Measurements from ENCODE around the gene TSPYL1.

Gene TSPYL1

DNA sequence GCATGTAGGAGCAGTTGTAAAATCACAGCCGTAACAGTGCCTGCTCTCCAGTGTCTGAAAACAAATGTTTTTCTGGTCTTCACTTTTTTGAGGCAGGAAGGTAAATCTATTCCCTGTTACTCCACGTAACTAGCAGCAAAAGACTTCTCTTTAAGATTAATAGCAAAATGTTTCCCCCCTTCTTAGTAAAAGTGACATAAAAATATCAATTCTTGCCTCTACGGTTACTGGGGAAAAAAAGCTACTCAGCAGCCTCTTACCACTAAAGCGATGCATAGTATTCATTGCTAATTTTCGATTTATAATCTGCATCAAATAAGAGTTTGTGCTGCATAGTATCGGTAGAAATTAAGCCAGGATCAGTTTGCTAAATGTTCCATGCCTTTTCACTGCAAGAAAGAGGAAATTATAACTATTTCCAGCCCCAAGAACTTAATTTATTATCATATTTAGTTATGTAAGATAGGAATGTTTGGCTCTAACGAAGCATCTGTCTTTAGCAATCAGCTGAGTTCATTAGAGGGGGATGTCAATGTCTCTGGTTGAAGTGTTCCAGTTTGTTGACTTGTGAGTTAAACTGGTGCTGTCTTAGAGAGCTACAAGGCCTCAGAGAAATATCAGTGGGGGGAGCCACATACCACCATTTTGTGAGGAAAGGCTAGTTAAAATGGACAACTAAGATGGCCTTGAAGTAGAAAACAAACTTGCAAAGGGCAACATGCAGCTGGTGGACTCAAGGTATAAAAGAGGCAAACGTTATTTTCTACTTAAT lies 617 bp upstream of the TSPYL1 start:
- no peaks in the 10 kb centered on the region for H3K27me3 ChIP-seq (ENCODE audit: control insufficient read depth, insufficient read depth, low read length)
- H3K9me3 ChIP-seq (ENCODE audit: control insufficient read depth, insufficient read depth, low read length): no peaks in the 10 kb centered on the region
- H3K4me3 ChIP-seq (ENCODE audit: low read depth, low read length): peak overlapping the region; percentile 100
- H3K9ac ChIP-seq (ENCODE audit: low read depth, low read length): peak overlapping the region; percentile 97
- H3K4me1 ChIP-seq (ENCODE audit: control insufficient read depth, insufficient read depth, low read length): peaks cover 37% of the 10 kb centered on the region
- H3K36me3 ChIP-seq (ENCODE audit: control insufficient read depth, insufficient read depth, low read length): peaks cover 11% of the 10 kb centered on the region
- H3K27ac ChIP-seq (ENCODE audit: low read depth, low read length): peak overlapping the region; percentile 97

DNA sequence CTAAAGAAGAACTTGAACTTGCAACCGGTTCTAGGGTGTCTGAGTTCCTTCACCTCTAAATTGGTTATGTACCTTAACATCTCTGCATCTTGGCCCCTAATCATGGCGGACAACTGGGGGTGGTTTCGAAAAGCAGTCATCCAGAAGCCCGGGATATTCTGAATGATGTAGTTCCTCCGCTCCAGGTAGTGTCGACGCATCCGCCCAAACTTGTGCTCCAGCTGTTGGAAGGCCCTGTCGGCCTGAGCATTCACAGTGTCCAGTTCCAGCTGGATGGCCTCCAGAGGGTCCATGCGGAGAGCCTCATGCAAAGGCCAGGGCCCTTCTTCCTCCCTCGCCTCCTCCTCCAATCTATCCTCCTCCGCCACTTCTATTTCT lies 887 bp downstream of the TSPYL1 start:
- no peaks in the 10 kb centered on the region for H3K27me3 ChIP-seq (ENCODE audit: control insufficient read depth, insufficient read depth, low read length)
- peaks cover 37% of the 10 kb centered on the region for H3K4me1 ChIP-seq (ENCODE audit: control insufficient read depth, insufficient read depth, low read length)
- peak overlapping the region; percentile 97 for H3K27ac ChIP-seq (ENCODE audit: low read depth, low read length)

DNA sequence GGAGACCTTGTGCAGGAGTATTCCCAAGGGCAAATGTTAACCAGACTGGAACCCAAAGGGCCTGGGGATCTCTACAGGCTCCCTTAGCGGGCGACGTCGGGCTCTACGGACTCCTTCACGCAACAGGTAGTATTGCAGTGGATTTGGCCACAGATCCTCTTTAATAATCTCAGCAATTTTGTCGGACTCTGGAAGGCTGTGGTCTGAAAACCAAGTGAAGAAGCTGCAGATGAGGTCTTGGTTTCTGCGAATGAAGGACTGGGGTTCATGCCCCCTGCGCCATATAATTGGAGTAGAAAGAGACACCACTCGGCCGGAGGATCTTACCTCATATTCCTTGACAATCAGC lies 1.3 kb downstream of the TSPYL1 start:
- Histone ChIP-seq H3K4me1 (ENCODE audit: control insufficient read depth, insufficient read depth, low read length) (peaks cover 37% of the 10 kb centered on the region), H3K27ac (ENCODE audit: low read depth, low read length) (no peak overlapping the region), H3K36me3 (ENCODE audit: control insufficient read depth, insufficient read depth, low read length) (peaks cover 12% of the 10 kb centered on the region)

More for the DNA sequence above, 887 bp downstream of the TSPYL1 start:
- H3K9ac ChIP-seq (ENCODE audit: low read depth, low read length): peak overlapping the region; percentile 97
- no peaks in the 10 kb centered on the region for H3K9me3 ChIP-seq (ENCODE audit: control insufficient read depth, insufficient read depth, low read length)
- peaks cover 11% of the 10 kb centered on the region for H3K36me3 ChIP-seq (ENCODE audit: control insufficient read depth, insufficient read depth, low read length)
- H3K4me3 ChIP-seq (ENCODE audit: low read depth, low read length): peak overlapping the region; percentile 100

DNA sequence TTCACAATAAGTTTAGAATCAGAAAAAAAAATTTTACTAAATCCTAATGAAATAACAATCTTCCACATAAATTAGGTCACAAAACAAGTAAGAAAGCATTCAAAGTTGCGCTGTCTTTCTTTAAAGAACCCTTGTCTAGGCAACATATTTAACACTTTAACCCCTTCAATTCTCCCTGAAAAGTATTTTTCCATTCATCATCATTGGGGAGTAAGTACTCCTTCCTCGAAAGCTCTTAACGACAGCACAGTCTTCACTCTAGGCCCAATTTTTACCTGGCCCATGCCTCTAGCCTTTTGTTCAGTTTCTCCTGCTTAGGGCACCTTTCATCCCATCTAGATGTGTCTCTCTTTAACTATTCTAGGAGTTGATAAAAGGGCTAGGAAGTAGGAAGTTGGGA lies 2.6 kb downstream of the TSPYL1 start:
- H3K27me3 ChIP-seq (ENCODE audit: control insufficient read depth, insufficient read depth, low read length): no peaks in the 10 kb centered on the region
- peak overlapping the region; percentile 100 for H3K4me3 ChIP-seq (ENCODE audit: low read depth, low read length)
- peaks cover 39% of the 10 kb centered on the region for H3K4me1 ChIP-seq (ENCODE audit: control insufficient read depth, insufficient read depth, low read length)
- no peak overlapping the region for H3K9ac ChIP-seq (ENCODE audit: low read depth, low read length)
- peaks cover 14% of the 10 kb centered on the region for H3K36me3 ChIP-seq (ENCODE audit: control insufficient read depth, insufficient read depth, low read length)
- H3K9me3 ChIP-seq (ENCODE audit: control insufficient read depth, insufficient read depth, low read length): no peaks in the 10 kb centered on the region
- H3K27ac ChIP-seq (ENCODE audit: low read depth, low read length): no peak overlapping the region

More for the DNA sequence above, 1.3 kb downstream of the TSPYL1 start:
- Histone ChIP-seq H3K27me3 (ENCODE audit: control insufficient read depth, insufficient read depth, low read length) (no peaks in the 10 kb centered on the region), H3K4me3 (ENCODE audit: low read depth, low read length) (peak overlapping the region; percentile 100), H3K9ac (ENCODE audit: low read depth, low read length) (no peak overlapping the region), H3K9me3 (ENCODE audit: control insufficient read depth, insufficient read depth, low read length) (no peaks in the 10 kb centered on the region)

DNA sequence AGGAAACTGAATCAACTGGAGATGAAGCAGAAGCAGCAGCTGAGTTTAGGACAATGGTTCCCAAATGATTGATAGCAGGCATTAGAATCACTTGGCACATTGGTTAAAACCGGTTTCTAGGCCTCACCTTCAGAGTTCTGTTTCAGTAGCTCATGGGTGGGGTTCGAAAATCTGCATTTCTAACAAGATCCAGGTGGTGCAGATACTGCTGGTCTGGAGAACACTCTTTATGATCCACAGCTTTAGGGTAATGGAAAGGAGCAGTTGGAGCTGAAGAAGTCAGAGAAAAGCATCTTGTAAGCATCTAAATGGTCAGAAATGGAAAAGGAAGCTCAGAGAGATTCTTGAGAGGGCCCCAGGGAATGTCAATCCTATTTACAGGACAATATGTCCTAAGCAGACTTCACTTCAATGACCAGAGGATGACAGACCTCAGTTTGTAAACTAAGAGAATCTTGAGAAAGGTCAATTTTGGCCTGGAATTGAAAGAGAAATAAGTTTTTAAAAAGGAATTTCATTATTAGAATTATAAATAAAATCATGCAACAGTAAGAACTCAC lies 8.5 kb downstream of the TSPYL1 start:
- no peak overlapping the region for H3K9ac ChIP-seq (ENCODE audit: low read depth, low read length)
- H3K27ac ChIP-seq (ENCODE audit: low read depth, low read length): peak overlapping the region; percentile 71
- H3K9me3 ChIP-seq (ENCODE audit: control insufficient read depth, insufficient read depth, low read length): no peaks in the 10 kb centered on the region
- H3K36me3 ChIP-seq (ENCODE audit: control insufficient read depth, insufficient read depth, low read length): peaks cover 3% of the 10 kb centered on the region
- H3K27me3 ChIP-seq (ENCODE audit: control insufficient read depth, insufficient read depth, low read length): no peaks in the 10 kb centered on the region
- H3K4me1 ChIP-seq (ENCODE audit: control insufficient read depth, insufficient read depth, low read length): peaks cover 29% of the 10 kb centered on the region
- peak overlapping the region; percentile 3; the same call in 1 of the 2 replicates for H3K4me3 ChIP-seq (ENCODE audit: low read depth, low read length)

DNA sequence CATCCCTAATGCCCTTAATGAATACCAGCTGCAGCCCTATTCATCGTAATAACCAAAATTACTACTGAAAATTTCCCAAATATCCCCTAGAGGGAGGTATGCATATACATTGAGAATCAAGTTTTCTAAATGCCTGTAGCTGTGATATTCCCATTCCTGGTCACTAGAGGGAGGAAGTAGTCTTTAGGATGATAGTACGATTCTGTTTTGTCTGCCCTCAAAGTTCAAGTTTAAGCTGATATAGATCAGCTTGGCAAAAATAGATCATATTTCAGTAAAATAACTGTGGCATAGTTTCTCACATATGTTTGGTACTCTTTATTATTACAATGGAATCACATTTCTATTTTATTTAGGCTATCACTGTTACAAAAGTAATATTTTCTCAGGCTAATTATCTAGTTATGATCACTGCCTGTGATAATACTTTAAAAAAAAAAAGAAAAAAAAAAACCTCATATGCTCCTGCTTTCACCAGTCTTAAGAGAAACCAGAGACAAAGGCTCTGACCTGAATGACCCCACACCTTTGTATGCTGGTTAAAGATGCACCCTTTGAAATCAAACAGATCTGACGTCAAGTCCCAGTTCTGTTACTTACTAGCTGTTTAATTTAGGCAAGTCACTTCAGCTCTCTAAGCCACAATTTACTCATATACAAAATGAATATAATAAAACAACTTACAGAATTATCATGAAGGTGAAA lies 11.0 kb downstream of the TSPYL1 start:
- Histone ChIP-seq H3K27ac (ENCODE audit: low read depth, low read length) (no peak overlapping the region), H3K27me3 (ENCODE audit: control insufficient read depth, insufficient read depth, low read length) (no peaks in the 10 kb centered on the region), H3K9me3 (ENCODE audit: control insufficient read depth, insufficient read depth, low read length) (no peaks in the 10 kb centered on the region), H3K9ac (ENCODE audit: low read depth, low read length) (no peak overlapping the region), H3K4me1 (ENCODE audit: control insufficient read depth, insufficient read depth, low read length) (peaks cover 25% of the 10 kb centered on the region), H3K36me3 (ENCODE audit: control insufficient read depth, insufficient read depth, low read length) (peaks cover 3% of the 10 kb centered on the region), H3K4me3 (ENCODE audit: low read depth, low read length) (no peak overlapping the region)

DNA sequence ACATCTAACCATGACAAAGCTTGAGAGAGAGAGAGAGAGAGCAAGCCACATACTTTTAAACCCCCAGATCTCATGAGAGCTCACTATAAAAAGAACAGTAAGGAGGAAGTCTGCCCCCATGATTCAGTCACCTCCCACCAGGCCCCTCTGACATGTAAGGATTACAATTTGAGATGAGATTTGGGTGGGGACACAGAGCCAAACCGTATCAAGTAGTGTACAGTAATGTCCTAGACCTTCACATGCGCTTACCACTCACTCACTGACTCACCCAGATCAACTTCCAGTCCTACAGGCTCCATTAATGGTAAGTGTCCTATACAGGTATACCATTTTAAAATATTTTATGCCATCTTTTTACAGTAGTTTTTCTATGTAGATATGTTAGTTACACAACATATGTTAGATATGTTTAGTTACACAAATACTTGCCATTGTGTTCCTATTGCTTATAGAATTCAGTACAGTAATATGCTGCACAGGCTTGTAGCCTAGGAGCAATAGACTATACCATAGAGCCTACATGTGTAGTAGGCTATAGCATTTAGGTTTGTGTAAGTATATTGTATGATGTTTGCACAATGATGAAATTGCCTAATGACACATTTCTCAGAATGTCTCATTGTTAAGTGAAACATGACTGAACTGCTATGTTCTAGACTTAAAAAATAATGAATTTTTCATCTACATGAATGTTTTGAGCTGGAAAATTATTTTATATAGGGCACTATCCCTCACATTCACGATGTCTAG lies 11.7 kb downstream of the TSPYL1 start:
- no peaks in the 10 kb centered on the region for H3K9me3 ChIP-seq (ENCODE audit: control insufficient read depth, insufficient read depth, low read length)
- no peak overlapping the region for H3K27ac ChIP-seq (ENCODE audit: low read depth, low read length)
- no peak overlapping the region for H3K4me3 ChIP-seq (ENCODE audit: low read depth, low read length)
- peaks cover 25% of the 10 kb centered on the region for H3K4me1 ChIP-seq (ENCODE audit: control insufficient read depth, insufficient read depth, low read length)
- no peak overlapping the region for H3K9ac ChIP-seq (ENCODE audit: low read depth, low read length)
- no peaks in the 10 kb centered on the region for H3K36me3 ChIP-seq (ENCODE audit: control insufficient read depth, insufficient read depth, low read length)
- no peaks in the 10 kb centered on the region for H3K27me3 ChIP-seq (ENCODE audit: control insufficient read depth, insufficient read depth, low read length)

DNA sequence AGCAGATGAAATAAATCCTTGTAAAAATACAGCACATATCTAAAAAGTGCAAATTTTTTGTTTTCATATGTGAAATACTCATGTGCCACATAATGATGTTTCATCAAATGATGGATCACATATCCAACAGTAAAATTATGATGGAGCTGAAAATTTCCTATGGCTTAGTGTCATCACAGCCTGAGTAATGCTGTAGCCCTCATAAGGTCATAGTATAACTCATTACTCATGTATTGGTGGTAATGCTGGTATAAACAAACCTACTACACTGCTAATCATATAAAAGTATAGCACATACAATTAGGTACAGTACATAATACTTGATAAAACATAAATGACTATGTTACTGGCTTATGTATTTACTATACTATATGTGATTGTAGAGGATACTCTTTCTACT lies 12.9 kb downstream of the TSPYL1 start:
- H3K36me3 ChIP-seq (ENCODE audit: control insufficient read depth, insufficient read depth, low read length): no peaks in the 10 kb centered on the region
- H3K27ac ChIP-seq (ENCODE audit: low read depth, low read length): no peak overlapping the region
- no peak overlapping the region for H3K9ac ChIP-seq (ENCODE audit: low read depth, low read length)
- H3K4me1 ChIP-seq (ENCODE audit: control insufficient read depth, insufficient read depth, low read length): peaks cover 14% of the 10 kb centered on the region
- no peaks in the 10 kb centered on the region for H3K9me3 ChIP-seq (ENCODE audit: control insufficient read depth, insufficient read depth, low read length)
- no peaks in the 10 kb centered on the region for H3K27me3 ChIP-seq (ENCODE audit: control insufficient read depth, insufficient read depth, low read length)
- H3K4me3 ChIP-seq (ENCODE audit: low read depth, low read length): no peak overlapping the region

DNA sequence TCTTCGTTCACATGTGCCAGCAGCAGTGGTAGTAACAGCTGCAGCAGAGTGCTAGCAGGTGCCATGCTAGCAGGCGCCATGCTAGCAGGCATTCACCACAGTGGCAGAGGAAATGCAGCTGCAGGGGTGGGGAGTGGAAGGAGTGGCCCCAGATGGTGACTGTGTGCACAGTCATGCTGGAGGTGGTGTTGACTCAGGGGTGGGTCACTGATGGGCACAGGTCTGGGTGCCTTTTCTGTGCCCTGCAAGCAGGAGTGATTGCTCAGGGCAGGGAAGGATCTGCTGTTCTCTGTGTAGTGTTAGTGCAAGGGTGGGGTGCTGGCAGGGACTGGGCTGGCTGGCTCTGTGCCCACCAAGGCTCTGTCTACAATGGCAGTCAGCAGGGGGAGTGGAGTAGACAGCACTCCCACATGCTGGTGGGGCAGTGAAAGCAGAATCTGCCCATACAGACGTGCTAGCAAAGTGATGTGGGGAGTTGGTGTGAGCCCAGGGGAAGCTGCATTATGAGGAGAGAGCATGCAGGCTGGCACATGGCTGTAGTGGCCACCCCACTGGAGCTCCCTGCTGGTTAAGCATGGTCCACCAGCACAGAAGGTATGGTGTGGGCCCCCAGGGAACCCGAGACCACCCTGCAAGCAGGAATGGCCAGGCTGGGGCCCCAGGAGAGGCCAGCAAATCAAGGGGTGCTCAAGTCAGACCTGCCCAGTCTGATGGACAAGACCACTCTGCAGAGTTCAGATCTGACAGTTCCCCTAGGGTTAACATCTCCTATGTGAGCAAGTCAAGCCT lies 14.5 kb downstream of the TSPYL1 start:
- Histone ChIP-seq H3K36me3 (ENCODE audit: control insufficient read depth, insufficient read depth, low read length) (no peaks in the 10 kb centered on the region), H3K9ac (ENCODE audit: low read depth, low read length) (no peak overlapping the region), H3K4me1 (ENCODE audit: control insufficient read depth, insufficient read depth, low read length) (no peaks in the 10 kb centered on the region), H3K27me3 (ENCODE audit: control insufficient read depth, insufficient read depth, low read length) (no peaks in the 10 kb centered on the region), H3K27ac (ENCODE audit: low read depth, low read length) (no peak overlapping the region), H3K9me3 (ENCODE audit: control insufficient read depth, insufficient read depth, low read length) (no peaks in the 10 kb centered on the region), H3K4me3 (ENCODE audit: low read depth, low read length) (no peak overlapping the region)

DNA sequence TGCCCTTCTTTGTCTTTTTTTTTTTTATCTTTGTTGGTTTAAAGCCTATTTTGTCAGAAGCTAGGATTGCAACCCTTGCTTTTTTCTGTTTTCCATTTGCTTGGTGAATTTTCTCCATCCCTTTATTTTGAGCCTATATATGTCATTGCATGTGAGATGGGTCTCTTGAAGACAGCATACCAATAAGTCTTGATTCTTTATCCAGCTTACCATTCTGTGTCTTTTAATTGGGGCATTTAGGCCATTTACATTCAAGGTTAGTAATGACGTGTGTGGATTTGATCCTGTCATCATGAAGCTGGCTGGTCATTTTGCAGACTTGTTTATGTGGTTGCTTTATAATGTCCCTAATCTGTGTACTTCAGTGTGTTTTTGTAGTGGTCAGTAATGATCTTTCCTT lies 16.4 kb downstream of the TSPYL1 start:
- H3K27me3 ChIP-seq (ENCODE audit: control insufficient read depth, insufficient read depth, low read length): no peaks in the 10 kb centered on the region
- H3K4me3 ChIP-seq (ENCODE audit: low read depth, low read length): no peak overlapping the region
- no peak overlapping the region for H3K9ac ChIP-seq (ENCODE audit: low read depth, low read length)
- H3K4me1 ChIP-seq (ENCODE audit: control insufficient read depth, insufficient read depth, low read length): no peaks in the 10 kb centered on the region
- H3K27ac ChIP-seq (ENCODE audit: low read depth, low read length): no peak overlapping the region
- H3K9me3 ChIP-seq (ENCODE audit: control insufficient read depth, insufficient read depth, low read length): no peaks in the 10 kb centered on the region
- H3K36me3 ChIP-seq (ENCODE audit: control insufficient read depth, insufficient read depth, low read length): no peaks in the 10 kb centered on the region
